ENCODE data around the gene NDFIP1. TPM values are rescaled to one million over a fixed set of nuclear protein-coding genes. Genes with fewer than 3 reads are reported as not detected.

NDFIP1 gene
- total RNA-seq, 2 experiments from 2014 or later, result 47.2 TPM

DNA sequence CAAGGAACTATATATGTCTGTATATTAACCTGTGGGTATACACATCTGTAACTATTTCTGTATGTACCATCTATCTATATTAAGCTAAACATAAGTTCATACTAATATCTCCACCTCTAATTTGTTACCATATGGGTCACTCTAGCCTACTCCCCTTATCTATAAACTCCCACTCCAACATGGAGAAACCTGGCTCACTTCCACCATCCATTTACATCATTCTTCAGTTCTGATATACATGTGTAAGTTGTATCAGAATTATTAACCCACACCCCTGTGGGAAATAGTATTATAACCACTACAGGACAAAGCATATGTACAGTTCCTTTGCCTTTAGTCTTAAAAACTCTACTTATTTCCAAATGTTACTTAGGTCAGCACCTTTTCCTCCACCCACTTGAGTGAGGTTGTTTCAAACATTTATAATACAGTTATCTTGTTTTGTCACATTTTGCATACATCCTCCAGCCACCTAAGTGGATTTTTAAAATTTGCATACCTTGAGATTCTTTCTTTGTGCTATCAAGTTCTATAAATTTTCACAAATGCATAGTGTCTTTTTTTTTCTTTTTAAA, 10.6 kb downstream of the NDFIP1 start:
- Mint-ChIP-seq H3K27me3 (ENCODE audit: low read depth) (no peaks in the 10 kb centered on the region), H3K27ac (no peak overlapping the region), H3K9me3 (ENCODE audit: insufficient read depth) (no peaks in the 10 kb centered on the region), H3K4me1 (ENCODE audit: low read depth) (peaks cover 54% of the 10 kb centered on the region), H3K4me3 (no peak overlapping the region), H3K36me3 (ENCODE audit: low read depth) (peaks cover 45% of the 10 kb centered on the region)
- no peak for DNase-seq
- ChIA-PET CTCF (interaction anchor here (1.0 to 3.3 kb wide), 4 partner anchors 9 to 428 kb away, joined by 4 to 15 read pairs (median 7); partner anchors contain the start of gene RNF14), POLR2A (interaction anchor here (0.9 to 1.7 kb wide), 3 partner anchors 10 to 104 kb away, joined by 3 to 7 read pairs (median 6); no protein-coding TSS in a partner anchor)
- ATAC-seq, result no peak

DNA sequence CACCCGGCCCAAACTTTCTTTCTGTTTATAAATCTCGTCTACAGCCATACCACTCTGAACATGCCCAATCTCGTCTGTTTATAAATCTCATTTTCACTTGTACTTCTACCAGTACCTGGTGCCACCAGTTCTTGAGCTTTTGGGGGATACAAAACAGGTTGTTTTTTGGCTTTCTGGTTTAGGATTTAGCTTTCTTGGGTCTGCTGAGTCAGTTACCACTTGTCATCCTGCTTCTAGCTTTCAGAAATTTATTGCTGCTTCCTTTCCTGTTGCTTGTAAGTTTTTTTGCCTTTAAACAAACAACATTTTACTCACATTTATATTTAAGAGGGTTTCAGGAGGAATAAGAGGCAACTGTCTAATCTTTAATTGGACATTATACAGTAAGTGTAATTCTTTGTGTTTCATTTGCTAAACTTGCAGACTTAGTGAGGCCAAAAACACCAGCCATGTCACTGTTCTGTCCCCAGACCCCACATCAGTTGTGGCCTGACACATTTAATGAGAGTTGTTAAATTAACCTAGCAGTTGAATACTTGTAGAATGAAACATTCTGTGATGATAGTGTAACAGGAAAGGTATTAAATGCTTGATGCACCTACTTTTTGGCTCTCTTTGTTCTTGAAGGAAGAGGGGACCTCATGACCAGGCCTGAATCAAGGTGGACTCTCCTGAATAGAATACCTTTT, 11.8 kb downstream of the NDFIP1 start:
- ATAC-seq, result peak; percentile 25
- Mint-ChIP-seq H3K36me3 (ENCODE audit: low read depth) (peaks cover 47% of the 10 kb centered on the region), H3K27me3 (ENCODE audit: low read depth) (no peaks in the 10 kb centered on the region), H3K27ac (peak overlapping the region; percentile 65), H3K9me3 (ENCODE audit: insufficient read depth) (peaks cover 3% of the 10 kb centered on the region), H3K4me3 (peak overlapping the region; percentile 23), H3K4me1 (ENCODE audit: low read depth) (peaks cover 51% of the 10 kb centered on the region)
- CTCF ChIA-PET, result interaction anchor here (0.8 to 3.3 kb wide), 8 partner anchors 10 to 429 kb away, joined by 3 to 15 read pairs (median 4); partner anchors contain the start of genes NDFIP1 and RNF14
- POLR2A ChIA-PET, result interaction anchor here (0.9 to 1.7 kb wide), 5 partner anchors 9 to 151 kb away, joined by 3 to 7 read pairs (median 3); no protein-coding TSS in a partner anchor
- DNase-seq, result no peak

GRCh38 chr5:142122121-142122520, 13.5 kb downstream of the NDFIP1 start:
- H3K36me3 Mint-ChIP-seq (ENCODE audit: low read depth), result peaks cover 47% of the 10 kb centered on the region
- POLR2A ChIA-PET, result interaction anchor here (1.0 kb wide), 1 partner anchor 13 kb away, joined by 3 read pairs; no protein-coding TSS in a partner anchor
- H3K27me3 Mint-ChIP-seq (ENCODE audit: low read depth), result no peaks in the 10 kb centered on the region
- peaks cover 8% of the 10 kb centered on the region for H3K9me3 Mint-ChIP-seq (ENCODE audit: insufficient read depth)
- no peak overlapping the region for H3K27ac Mint-ChIP-seq
- DNase-seq, result no peak
- ATAC-seq, result no peak
- H3K4me1 Mint-ChIP-seq (ENCODE audit: low read depth), result peaks cover 48% of the 10 kb centered on the region
- no peak overlapping the region for H3K4me3 Mint-ChIP-seq
- CTCF ChIA-PET, result interaction anchor here (2.8 kb wide), 1 partner anchor 21 kb away, joined by 10 read pairs; no protein-coding TSS in a partner anchor

DNA sequence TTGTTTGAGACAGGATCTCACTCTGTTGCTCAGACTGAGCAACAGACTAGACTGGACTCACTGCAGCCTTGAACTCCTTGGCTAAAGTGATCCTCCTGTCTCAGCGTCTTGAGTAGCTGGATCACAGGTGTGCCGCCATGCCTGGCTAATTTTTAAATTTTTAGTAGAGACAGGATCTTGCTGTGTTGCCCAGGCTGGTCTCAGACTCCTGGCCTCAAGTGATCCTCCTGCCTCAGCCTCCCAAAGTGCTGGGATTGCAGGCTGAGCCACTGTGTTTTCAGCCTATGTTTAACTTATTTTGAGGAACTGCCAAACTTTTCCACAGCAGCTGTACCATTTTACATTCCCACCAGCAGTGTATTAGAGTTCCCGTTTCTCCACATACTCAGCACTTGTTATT, 16.8 kb downstream of the NDFIP1 start:
- ChIA-PET CTCF (interaction anchor here (1.2 kb wide), 1 partner anchor 28 kb away, joined by 3 read pairs; no protein-coding TSS in a partner anchor), POLR2A (interaction anchor here (1.3 kb wide), 1 partner anchor 16 kb away, joined by 4 read pairs; the partner anchor contains the start of gene NDFIP1)
- peaks cover 56% of the 10 kb centered on the region for H3K4me1 Mint-ChIP-seq (ENCODE audit: low read depth)
- ATAC-seq (no peak), DNase-seq (no peak)
- no peak overlapping the region for H3K4me3 Mint-ChIP-seq
- H3K27ac Mint-ChIP-seq, result no peak overlapping the region
- peaks cover 47% of the 10 kb centered on the region for H3K36me3 Mint-ChIP-seq (ENCODE audit: low read depth)
- peaks cover 8% of the 10 kb centered on the region for H3K9me3 Mint-ChIP-seq (ENCODE audit: insufficient read depth)
- no peaks in the 10 kb centered on the region for H3K27me3 Mint-ChIP-seq (ENCODE audit: low read depth)

DNA sequence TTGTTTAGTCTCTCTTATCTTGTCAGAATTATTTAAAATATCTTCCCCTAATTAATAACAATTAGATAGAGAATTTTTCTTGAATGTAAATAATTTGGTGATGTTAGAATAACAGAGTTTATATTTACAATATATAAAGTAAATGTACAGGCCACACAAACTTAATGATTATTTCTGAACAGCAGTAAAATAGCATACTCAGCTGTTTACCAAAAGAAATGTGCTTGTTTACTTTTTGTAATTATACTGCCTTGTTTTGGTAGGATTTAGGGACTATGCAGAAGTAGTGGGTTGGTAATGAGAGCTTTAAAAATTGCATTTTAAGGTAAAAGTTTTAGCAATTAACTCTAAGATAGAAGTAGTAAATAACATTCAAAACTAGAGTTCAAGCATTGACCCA, 17.4 kb downstream of the NDFIP1 start:
- peaks cover 54% of the 10 kb centered on the region for H3K4me1 Mint-ChIP-seq (ENCODE audit: low read depth)
- peaks cover 47% of the 10 kb centered on the region for H3K36me3 Mint-ChIP-seq (ENCODE audit: low read depth)

GRCh38 chr5:142128675-142129208, 20.2 kb downstream of the NDFIP1 start:
- peak overlapping the region; percentile 38 for H3K4me3 Mint-ChIP-seq
- CTCF ChIA-PET, result interaction anchor here (0.6 to 3.4 kb wide), 13 partner anchors 12 to 437 kb away, joined by 3 to 22 read pairs (median 4); partner anchors contain the start of genes GNPDA1 and RNF14
- H3K27me3 Mint-ChIP-seq (ENCODE audit: low read depth), result no peaks in the 10 kb centered on the region
- POLR2A ChIA-PET, result interaction anchor here (0.7 to 2.4 kb wide), 6 partner anchors 9 to 159 kb away, joined by 3 to 21 read pairs (median 4); partner anchors contain the start of genes NDFIP1 and RNF14
- peaks cover 47% of the 10 kb centered on the region for H3K4me1 Mint-ChIP-seq (ENCODE audit: low read depth)
- no peak for DNase-seq
- H3K9me3 Mint-ChIP-seq (ENCODE audit: insufficient read depth), result peaks cover 8% of the 10 kb centered on the region
- peaks cover 32% of the 10 kb centered on the region for H3K36me3 Mint-ChIP-seq (ENCODE audit: low read depth)
- peak overlapping the region; percentile 4 for H3K27ac Mint-ChIP-seq
- peak; percentile 77 for ATAC-seq

More for the DNA sequence above, 17.4 kb downstream of the NDFIP1 start:
- Mint-ChIP-seq H3K4me3 (no peak overlapping the region), H3K27ac (no peak overlapping the region), H3K9me3 (ENCODE audit: insufficient read depth) (peaks cover 8% of the 10 kb centered on the region), H3K27me3 (ENCODE audit: low read depth) (no peaks in the 10 kb centered on the region)
- ChIA-PET POLR2A (interaction anchor here (1.3 kb wide), 1 partner anchor 17 kb away, joined by 4 read pairs; the partner anchor contains the start of gene NDFIP1), CTCF (interaction anchor here (1.2 kb wide), 1 partner anchor 28 kb away, joined by 3 read pairs; no protein-coding TSS in a partner anchor)
- ATAC-seq (no peak), DNase-seq (no peak)

DNA sequence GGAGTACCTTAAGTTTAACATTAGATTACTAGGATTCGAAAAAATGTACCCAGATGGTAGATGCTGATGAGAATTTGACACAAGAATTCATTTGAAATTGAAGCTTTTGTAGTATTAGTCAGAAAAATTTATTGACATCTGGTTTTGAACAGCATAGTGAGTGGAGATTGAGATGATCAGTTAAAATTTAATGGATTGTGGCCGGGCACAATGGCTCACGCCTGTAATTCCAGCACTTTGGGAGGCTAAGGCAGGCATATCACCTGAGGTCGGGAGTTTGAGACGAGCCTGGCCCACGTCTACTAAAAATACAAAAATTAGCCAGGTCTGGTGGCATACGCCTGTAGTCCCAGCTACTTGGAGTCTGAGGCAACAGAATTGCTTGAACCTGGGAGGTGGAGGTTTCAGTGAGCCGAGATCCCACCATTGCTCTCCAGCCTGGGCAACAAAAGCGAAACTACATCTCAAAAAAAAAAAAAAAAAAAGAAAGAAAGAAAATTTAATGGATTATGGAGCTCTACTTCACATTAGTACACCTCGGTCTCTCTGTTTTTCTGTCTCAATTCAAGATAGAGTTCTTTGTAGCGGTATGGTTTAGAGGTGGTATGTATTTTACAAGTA, 21.0 kb downstream of the NDFIP1 start:
- ChIA-PET CTCF (interaction anchor here (0.7 to 3.4 kb wide), 11 partner anchors 11 to 438 kb away, joined by 3 to 22 read pairs (median 4); partner anchors contain the start of genes GNPDA1 and RNF14), POLR2A (interaction anchor here (0.7 to 2.4 kb wide), 6 partner anchors 10 to 160 kb away, joined by 3 to 21 read pairs (median 4); partner anchors contain the start of genes NDFIP1 and RNF14)
- Mint-ChIP-seq H3K27ac (peak overlapping the region; percentile 4), H3K36me3 (ENCODE audit: low read depth) (peaks cover 24% of the 10 kb centered on the region), H3K4me1 (ENCODE audit: low read depth) (peaks cover 41% of the 10 kb centered on the region), H3K27me3 (ENCODE audit: low read depth) (no peaks in the 10 kb centered on the region), H3K4me3 (no peak overlapping the region), H3K9me3 (ENCODE audit: insufficient read depth) (peaks cover 8% of the 10 kb centered on the region)
- ATAC-seq (no peak), DNase-seq (no peak)

DNA sequence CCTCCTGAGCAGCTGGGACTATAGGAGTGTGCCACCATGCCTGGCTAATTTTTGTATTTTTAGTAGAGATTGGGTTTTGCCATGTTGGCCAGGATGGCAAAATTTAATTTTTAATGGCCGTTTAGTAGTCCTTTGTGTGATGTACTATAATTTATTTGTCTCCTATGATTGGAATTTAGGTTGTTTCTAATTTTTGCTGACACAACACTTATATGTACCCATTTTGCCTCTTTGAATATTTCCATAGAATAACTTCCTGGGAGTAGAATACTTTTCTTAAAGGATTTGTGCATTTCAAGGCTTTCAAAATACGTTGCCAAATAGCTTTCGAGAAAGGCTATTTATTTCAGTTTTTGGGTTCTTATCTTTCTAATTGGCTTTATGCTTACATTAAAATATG, 22.8 kb downstream of the NDFIP1 start:
- H3K4me1 Mint-ChIP-seq (ENCODE audit: low read depth), result peaks cover 41% of the 10 kb centered on the region
- DNase-seq (no peak), ATAC-seq (no peak)
- no peak overlapping the region for H3K27ac Mint-ChIP-seq
- no peak overlapping the region for H3K4me3 Mint-ChIP-seq
- no peaks in the 10 kb centered on the region for H3K27me3 Mint-ChIP-seq (ENCODE audit: low read depth)
- H3K9me3 Mint-ChIP-seq (ENCODE audit: insufficient read depth), result no peaks in the 10 kb centered on the region
- ChIA-PET CTCF (interaction anchor here (0.7 to 4.5 kb wide), 8 partner anchors 12 to 163 kb away, joined by 3 to 23 read pairs (median 3); partner anchors contain the start of gene RNF14), POLR2A (interaction anchor here (0.7 to 2.1 kb wide), 2 partner anchors 23 to 106 kb away, joined by 3 to 8 read pairs; partner anchors contain the start of gene NDFIP1)
- H3K36me3 Mint-ChIP-seq (ENCODE audit: low read depth), result peaks cover 23% of the 10 kb centered on the region

- ATAC-seq, result no peak
- Mint-ChIP-seq H3K27me3 (ENCODE audit: low read depth) (no peaks in the 10 kb centered on the region), H3K4me1 (ENCODE audit: low read depth) (peaks cover 29% of the 10 kb centered on the region), H3K9me3 (ENCODE audit: insufficient read depth) (no peaks in the 10 kb centered on the region), H3K27ac (no peak overlapping the region), H3K4me3 (no peak overlapping the region), H3K36me3 (ENCODE audit: low read depth) (peaks cover 23% of the 10 kb centered on the region)
- ChIA-PET POLR2A (interaction anchor here (1.4 kb wide), 1 partner anchor 164 kb away, joined by 4 read pairs; the partner anchor contains the start of gene RNF14), CTCF (interaction anchor here (0.6 to 4.5 kb wide), 5 partner anchors 10 to 140 kb away, joined by 3 to 23 read pairs (median 3); no protein-coding TSS in a partner anchor)
- DNase-seq, result no peak
Measured at GRCh38 chr5:142132916-142133315, 24.3 kb downstream of the NDFIP1 start.

DNA sequence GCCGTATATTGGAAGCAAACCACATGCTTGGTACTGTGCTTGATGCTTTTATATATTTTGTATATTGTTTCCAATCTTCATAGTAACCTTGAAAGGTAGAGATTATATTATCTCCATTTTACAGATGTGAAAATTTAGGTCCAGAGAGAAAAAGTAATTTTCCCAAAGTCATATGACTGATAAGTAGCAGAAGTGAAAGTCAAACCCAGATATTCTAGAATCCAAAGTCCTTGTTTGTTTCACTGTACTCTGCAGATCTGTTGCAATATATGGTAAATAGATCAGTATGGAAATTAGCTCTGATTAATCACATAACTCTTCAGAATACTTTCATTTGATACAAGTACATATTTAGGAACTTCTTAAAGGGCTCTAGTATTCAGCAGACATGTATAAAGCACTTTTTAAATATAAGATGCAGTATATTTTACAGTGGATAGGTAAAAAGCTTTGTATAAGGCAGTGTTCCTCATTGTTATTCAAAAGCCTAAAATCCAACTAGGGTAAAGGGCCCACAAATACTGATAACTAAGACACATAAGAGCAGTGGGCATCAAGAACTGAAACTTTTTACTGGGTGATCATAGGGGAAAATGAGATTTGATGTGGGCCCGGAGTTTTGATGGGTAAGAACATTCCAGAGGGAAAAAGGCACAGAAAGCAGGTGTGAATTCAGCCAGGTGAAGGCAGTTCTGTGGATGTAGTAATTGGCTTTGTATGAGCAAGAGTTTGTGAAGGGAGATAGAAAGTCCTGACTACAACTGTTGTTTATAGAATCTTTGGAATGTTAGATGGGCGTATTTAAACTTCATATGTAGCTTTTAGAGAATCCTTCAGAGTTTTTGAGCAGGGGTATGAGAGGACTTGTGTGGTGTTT, 25.0 kb downstream of the NDFIP1 start:
- H3K9me3 Mint-ChIP-seq (ENCODE audit: insufficient read depth), result no peaks in the 10 kb centered on the region
- DNase-seq, result no peak
- no peak overlapping the region for H3K4me3 Mint-ChIP-seq
- peaks cover 23% of the 10 kb centered on the region for H3K4me1 Mint-ChIP-seq (ENCODE audit: low read depth)
- ChIA-PET POLR2A (interaction anchor here (0.6 to 1.4 kb wide), 2 partner anchors 165 to 224 kb away, joined by 3 to 4 read pairs; partner anchors contain the start of gene RNF14), CTCF (interaction anchor here (0.6 to 4.5 kb wide), 6 partner anchors 10 to 141 kb away, joined by 3 to 23 read pairs (median 3); no protein-coding TSS in a partner anchor)
- no peak overlapping the region for H3K27ac Mint-ChIP-seq
- no peak for ATAC-seq
- peaks cover 23% of the 10 kb centered on the region for H3K36me3 Mint-ChIP-seq (ENCODE audit: low read depth)
- H3K27me3 Mint-ChIP-seq (ENCODE audit: low read depth), result no peaks in the 10 kb centered on the region
